Measurements from ENCODE around the gene RNU1-4. TPM values are rescaled to one million over a fixed set of nuclear protein-coding genes. Genes with fewer than 3 reads are reported as not detected.
A peak's percentile ranks its signal among the peaks of the same experiment; 100 is the strongest.
"Not testable (repeated sequence)": the region's sequence is repeated elsewhere in the genome, so short reads cannot be mapped to it uniquely, and the experiment has no call there.

Gene RNU1-4
- total and polyA plus RNA-seq, 2 donors (not counting 3 experiments of a cell fraction or from before 2014, with no cell fraction given), result 206 to 1,319 TPM

- intact Hi-C loops (cut with micrococcal nuclease); H3K4me3 ChIP-seq (replicated peaks in 1 of 3; ENCODE audit: insufficient read depth in 1 of 3, low read depth in 1 of 3, low read length in 3 of 3); H3K27ac ChIP-seq (ENCODE audit: insufficient read depth, low read depth, low read length); H3K9me3 ChIP-seq (replicated peaks; ENCODE audit: control insufficient read depth, insufficient read depth, low read length); H3K79me2 ChIP-seq (ENCODE audit: control insufficient read depth, insufficient read depth, low read length); H3K36me3 ChIP-seq (ENCODE audit: control insufficient read depth in 2 of 2, extremely low read depth in 1 of 2, insufficient read depth in 2 of 2, low read length in 2 of 2); H3K9ac ChIP-seq (replicated peaks; ENCODE audit: extremely low read depth, insufficient read depth, low read length); CTCF ChIA-PET; H2AFZ ChIP-seq (ENCODE audit: low read depth, low read length); dilution Hi-C loops (cut with MboI; ENCODE audit: extremely low pct_ligation_motif_present, low sequenced_read_pairs); H3K27me3 ChIP-seq (ENCODE audit: control insufficient read depth in 2 of 2, insufficient read depth in 2 of 2, low read length in 2 of 2); BruUV-seq (replicated peaks); DNase-seq (ENCODE audit: low read depth, low spot score); H3K4me2 ChIP-seq (ENCODE audit: insufficient read depth, low read length); POLR2A ChIA-PET; H3K4me1 ChIP-seq (ENCODE audit: control insufficient read depth, extremely low read depth, insufficient read depth, low read length); H3K9me1 ChIP-seq (replicated peaks; ENCODE audit: control insufficient read depth, extremely low read depth, insufficient read depth, low read length); H4K20me1 ChIP-seq (replicated peaks; ENCODE audit: control insufficient read depth, extremely low read depth, insufficient read depth, low read length): not testable (repeated sequence)
- FAIRE-seq, result peak; percentile 79
These were observed 26.5 kb downstream of the RNU1-4 start for GRCh38 chr1:16766689-16767256.

- H3K9ac ChIP-seq (replicated peaks; ENCODE audit: extremely low read depth, insufficient read depth, low read length); H3K9me3 ChIP-seq (replicated peaks; ENCODE audit: control insufficient read depth, insufficient read depth, low read length); DNase-seq (ENCODE audit: low read depth, low spot score); H2AFZ ChIP-seq (ENCODE audit: low read depth, low read length); H3K79me2 ChIP-seq (ENCODE audit: control insufficient read depth, insufficient read depth, low read length); dilution Hi-C loops (cut with MboI; ENCODE audit: extremely low pct_ligation_motif_present, low sequenced_read_pairs); H4K20me1 ChIP-seq (replicated peaks; ENCODE audit: control insufficient read depth, extremely low read depth, insufficient read depth, low read length); BruUV-seq (replicated peaks); H3K4me3 ChIP-seq (replicated peaks in 1 of 3; ENCODE audit: insufficient read depth in 1 of 3, low read depth in 1 of 3, low read length in 3 of 3); FAIRE-seq; H3K36me3 ChIP-seq (ENCODE audit: control insufficient read depth in 2 of 2, extremely low read depth in 1 of 2, insufficient read depth in 2 of 2, low read length in 2 of 2); H3K4me2 ChIP-seq (ENCODE audit: insufficient read depth, low read length); CTCF ChIA-PET; H3K27ac ChIP-seq (ENCODE audit: insufficient read depth, low read depth, low read length); intact Hi-C loops (cut with micrococcal nuclease); H3K4me1 ChIP-seq (ENCODE audit: control insufficient read depth, extremely low read depth, insufficient read depth, low read length); POLR2A ChIA-PET; H3K9me1 ChIP-seq (replicated peaks; ENCODE audit: control insufficient read depth, extremely low read depth, insufficient read depth, low read length): not testable (repeated sequence)
- H3K27me3 ChIP-seq (ENCODE audit: control insufficient read depth in 2 of 2, insufficient read depth in 2 of 2, low read length in 2 of 2), result peaks cover 0 to 13% of the 10 kb centered on the region in 2 experiments
These were observed 29.9 kb downstream of the RNU1-4 start for GRCh38 chr1:16770139-16770759.

- H3K79me2 ChIP-seq (ENCODE audit: control insufficient read depth, insufficient read depth, low read length); DNase-seq (ENCODE audit: low read depth, low spot score); H3K4me2 ChIP-seq (ENCODE audit: insufficient read depth, low read length); H2AFZ ChIP-seq (ENCODE audit: low read depth, low read length); H3K4me3 ChIP-seq (replicated peaks in 1 of 3; ENCODE audit: insufficient read depth in 1 of 3, low read depth in 1 of 3, low read length in 3 of 3); H3K9me3 ChIP-seq (replicated peaks; ENCODE audit: control insufficient read depth, insufficient read depth, low read length); POLR2A ChIA-PET; H4K20me1 ChIP-seq (replicated peaks; ENCODE audit: control insufficient read depth, extremely low read depth, insufficient read depth, low read length); H3K4me1 ChIP-seq (ENCODE audit: control insufficient read depth, extremely low read depth, insufficient read depth, low read length); FAIRE-seq; CTCF ChIA-PET; BruUV-seq (replicated peaks); H3K36me3 ChIP-seq (ENCODE audit: control insufficient read depth in 2 of 2, extremely low read depth in 1 of 2, insufficient read depth in 2 of 2, low read length in 2 of 2); dilution Hi-C loops (cut with MboI; ENCODE audit: extremely low pct_ligation_motif_present, low sequenced_read_pairs); H3K9me1 ChIP-seq (replicated peaks; ENCODE audit: control insufficient read depth, extremely low read depth, insufficient read depth, low read length); intact Hi-C loops (cut with micrococcal nuclease); H3K9ac ChIP-seq (replicated peaks; ENCODE audit: extremely low read depth, insufficient read depth, low read length); H3K27ac ChIP-seq (ENCODE audit: insufficient read depth, low read depth, low read length): not testable (repeated sequence)
- peaks cover 0 to 13% of the 10 kb centered on the region in 2 experiments for H3K27me3 ChIP-seq (ENCODE audit: control insufficient read depth in 2 of 2, insufficient read depth in 2 of 2, low read length in 2 of 2)
These were observed 30.7 kb downstream of the RNU1-4 start for GRCh38 chr1:16770896-16771446.

- H3K79me2 ChIP-seq (ENCODE audit: control insufficient read depth, insufficient read depth, low read length); H3K36me3 ChIP-seq (ENCODE audit: control insufficient read depth in 2 of 2, extremely low read depth in 1 of 2, insufficient read depth in 2 of 2, low read length in 2 of 2); H3K9ac ChIP-seq (replicated peaks; ENCODE audit: extremely low read depth, insufficient read depth, low read length); CTCF ChIA-PET; DNase-seq (ENCODE audit: low read depth, low spot score); dilution Hi-C loops (cut with MboI; ENCODE audit: extremely low pct_ligation_motif_present, low sequenced_read_pairs); H3K4me1 ChIP-seq (ENCODE audit: control insufficient read depth, extremely low read depth, insufficient read depth, low read length); H3K27ac ChIP-seq (ENCODE audit: insufficient read depth, low read depth, low read length); H3K9me1 ChIP-seq (replicated peaks; ENCODE audit: control insufficient read depth, extremely low read depth, insufficient read depth, low read length); H2AFZ ChIP-seq (ENCODE audit: low read depth, low read length); H3K9me3 ChIP-seq (replicated peaks; ENCODE audit: control insufficient read depth, insufficient read depth, low read length); H4K20me1 ChIP-seq (replicated peaks; ENCODE audit: control insufficient read depth, extremely low read depth, insufficient read depth, low read length); POLR2A ChIA-PET; H3K4me3 ChIP-seq (replicated peaks in 1 of 3; ENCODE audit: insufficient read depth in 1 of 3, low read depth in 1 of 3, low read length in 3 of 3); BruUV-seq (replicated peaks); intact Hi-C loops (cut with micrococcal nuclease); H3K4me2 ChIP-seq (ENCODE audit: insufficient read depth, low read length): not testable (repeated sequence)
- FAIRE-seq, result peak; percentile 31
- H3K27me3 ChIP-seq (ENCODE audit: control insufficient read depth in 2 of 2, insufficient read depth in 2 of 2, low read length in 2 of 2), result peaks cover 0 to 11% of the 10 kb centered on the region in 2 experiments
These were observed 32.2 kb downstream of the RNU1-4 start for GRCh38 chr1:16772275-16773204.
